HepG2 (cell line): ENCODE data around the gene ZNF883. TPM values are rescaled to one million over a fixed set of nuclear protein-coding genes. Genes with fewer than 3 reads are reported as not detected.

Experiments
- ERF ChIP-seq: IDR thresholded peaks from 2 replicates; pipeline ENCODE4 v1.6.1; 2018; ENCODE audit warnings: missing biosample characterization, missing genetic modification reagents
- IKZF4 ChIP-seq: sonication (generic); formaldehyde crosslinking; IDR thresholded peaks from 2 replicates; pipeline ENCODE4 v1.5.1; 2020; ENCODE audit warnings: borderline replicate concordance, mild to moderate bottlenecking, low read depth, missing genetic modification reagents; ENCODE audit errors: not compliant biosample characterization
- MEIS1 ChIP-seq: sonication (generic); formaldehyde crosslinking; IDR thresholded peaks from 2 replicates; pipeline ENCODE4 v1.9.0; 2021; ENCODE audit warnings: mild to moderate bottlenecking, missing genetic modification reagents, moderate library complexity, borderline replicate concordance
- NBN ChIP-seq: fragments of 450-650 bp; conservative IDR thresholded peaks from 2 replicates; pipeline ENCODE4 v1.6.1; 2017
- NFAT5 ChIP-seq: sonication (generic); formaldehyde crosslinking; IDR thresholded peaks from 2 replicates; pipeline ENCODE4 v1.4.0; 2020; ENCODE audit warnings: missing genetic modification reagents
- NR2C2 ChIP-seq: sonication (generic); formaldehyde crosslinking; IDR thresholded peaks from 2 replicates; pipeline ENCODE4 v1.4.0; 2020; ENCODE audit warnings: missing genetic modification reagents, mild to moderate bottlenecking, moderate library complexity, borderline replicate concordance
- SMAD1 ChIP-seq: sonication (generic); formaldehyde crosslinking; IDR thresholded peaks from 2 replicates; pipeline ENCODE4 v1.4.0; 2020; ENCODE audit warnings: missing genetic modification reagents, low read depth, mild to moderate bottlenecking, borderline replicate concordance
- YY1 ChIP-seq: IDR thresholded peaks from 2 replicates; pipeline ENCODE4 v1.6.1; 2011; ENCODE audit warnings: low read length, low read depth, moderate library complexity, mild to moderate bottlenecking; ENCODE audit not compliant: insufficient read depth, insufficient replicate concordance
- ZNF354B ChIP-seq: sonication (generic); formaldehyde crosslinking; IDR thresholded peaks from 2 replicates; pipeline ENCODE4 v1.8.0; 2022; ENCODE audit warnings: mild to moderate bottlenecking, missing genetic modification reagents
- ZNF407 ChIP-seq: sonication (generic); formaldehyde crosslinking; IDR thresholded peaks from one replicate; pipeline ENCODE4 v1.5.1; 2020; ENCODE audit warnings: mild to moderate bottlenecking, missing genetic modification reagents; ENCODE audit errors: not compliant biosample characterization
- ZNF564 ChIP-seq: sonication (generic); formaldehyde crosslinking; IDR thresholded peaks from 2 replicates; pipeline ENCODE4 v1.8.1; 2023; ENCODE audit warnings: mild to moderate bottlenecking, missing genetic modification reagents
- polyA plus RNA-seq, 8 experiments: library from polyadenylated mRNA; depleted of rRNA in 3 of 8; stranded (reverse) in 7 of 8; unstranded in 1 of 8; fragments of >200 nt; fragmentation: Illumina TruSeq in 4 of 8; extraction: Trizol in 4 of 8; gene quantifications; 2 replicates each; pipeline versions ENCODE4 v1.2.1 to v1.2.3, GENCODE V29; 2011 to 2016; ENCODE audit warnings: low read depth in 4 of 8, missing spikeins in 1 of 8, mixed read lengths in 1 of 8; ENCODE audit not compliant: insufficient read depth in 1 of 8
- total RNA-seq, 5 experiments: library from RNA; depleted of rRNA; stranded (reverse); fragments of >200 nt; fragmentation: Illumina TruSeq; extraction: Trizol; gene quantifications; 2 replicates each; pipeline ENCODE4 v1.2.3, GENCODE V29; 2016; ENCODE audit warnings: low read depth in 1 of 5

The ZNF883 gene
- total and polyA plus RNA-seq, 2 of the 13 experiments (the other 11 are each of a cell fraction or from before 2014, with no cell fraction given), result 5.3 to 10.0 TPM

GRCh38 chr9:113056191-113057106, 44.5 kb upstream of the ZNF883 start, which contains the start of gene ZFP37 (continued):
- TF ChIP-seq NFAT5 (no peak; the same call in 1 of the 2 replicates), SMAD1 (CRISPR knock-in tag) (peak; percentile 87; the same call in 1 of the 2 replicates), ZNF407 (CRISPR knock-in tag) (no peak), ERF (CRISPR knock-in tag) (peak; percentile 75), IKZF4 (CRISPR knock-in tag) (no peak), NBN (no peak), ZNF564 (CRISPR knock-in tag) (no peak; the same call in 1 of the 2 replicates), YY1 (peak; percentile 100), MEIS1 (CRISPR knock-in tag) (peak; percentile 86; the same call in 1 of the 2 replicates), ZNF354B (no peak), NR2C2 (CRISPR knock-in tag) (peak; percentile 86)
